HG03135 (cell line): ENCODE data around the gene GRIA4.
"Not testable (repeated sequence)": the region's sequence is repeated elsewhere in the genome, so short reads cannot be mapped to it uniquely, and the experiment has no call there.

Experiments used
- ATAC-seq: cut with Tn5 transposase; IDR thresholded peaks from one replicate; pipeline ENCODE4 v1.9.1; 2021; ENCODE audit warnings: mild to moderate bottlenecking, moderate library complexity; ENCODE audit not compliant: unreplicated experiment

GRIA4 gene

DNA sequence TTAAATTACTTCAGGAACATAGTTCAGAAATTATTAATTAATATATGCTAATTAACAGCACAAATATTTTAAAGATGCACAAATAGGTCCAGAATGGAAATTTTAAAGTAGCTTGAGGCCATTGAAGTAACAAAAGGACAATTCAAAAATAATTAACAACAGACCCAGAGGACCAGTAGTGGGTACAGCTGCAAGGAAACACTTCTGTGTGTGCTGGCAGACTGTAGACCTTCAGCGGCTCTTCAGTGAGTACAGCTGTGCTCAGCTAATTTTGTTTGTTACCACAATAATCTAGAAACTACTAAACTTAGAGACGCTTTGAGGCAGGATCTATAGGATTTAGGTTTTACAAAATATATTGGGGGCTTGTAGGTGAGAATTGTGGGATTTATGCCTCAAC, 103.8 kb downstream of the GRIA4 start:
- no peak for ATAC-seq

DNA sequence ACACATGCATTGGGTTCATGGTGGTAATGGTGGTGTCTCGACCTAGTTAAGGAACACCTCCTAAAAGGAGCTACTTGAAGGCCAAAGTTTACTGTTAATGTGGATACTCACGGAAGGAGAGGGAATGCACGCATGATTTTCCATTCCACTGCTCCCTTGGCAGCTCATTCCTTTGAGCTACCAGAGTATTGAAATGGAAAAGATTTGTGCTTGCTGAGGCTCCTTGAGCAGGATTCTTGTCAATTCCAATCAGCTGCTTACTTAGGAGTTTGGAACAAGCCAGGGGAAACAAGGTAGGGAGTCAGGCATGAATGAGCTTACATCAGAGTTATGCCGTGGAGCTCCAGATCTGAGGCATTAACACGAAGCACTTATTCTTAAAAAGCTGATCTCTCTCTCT, 108.8 kb downstream of the GRIA4 start:
- ATAC-seq: no peak

DNA sequence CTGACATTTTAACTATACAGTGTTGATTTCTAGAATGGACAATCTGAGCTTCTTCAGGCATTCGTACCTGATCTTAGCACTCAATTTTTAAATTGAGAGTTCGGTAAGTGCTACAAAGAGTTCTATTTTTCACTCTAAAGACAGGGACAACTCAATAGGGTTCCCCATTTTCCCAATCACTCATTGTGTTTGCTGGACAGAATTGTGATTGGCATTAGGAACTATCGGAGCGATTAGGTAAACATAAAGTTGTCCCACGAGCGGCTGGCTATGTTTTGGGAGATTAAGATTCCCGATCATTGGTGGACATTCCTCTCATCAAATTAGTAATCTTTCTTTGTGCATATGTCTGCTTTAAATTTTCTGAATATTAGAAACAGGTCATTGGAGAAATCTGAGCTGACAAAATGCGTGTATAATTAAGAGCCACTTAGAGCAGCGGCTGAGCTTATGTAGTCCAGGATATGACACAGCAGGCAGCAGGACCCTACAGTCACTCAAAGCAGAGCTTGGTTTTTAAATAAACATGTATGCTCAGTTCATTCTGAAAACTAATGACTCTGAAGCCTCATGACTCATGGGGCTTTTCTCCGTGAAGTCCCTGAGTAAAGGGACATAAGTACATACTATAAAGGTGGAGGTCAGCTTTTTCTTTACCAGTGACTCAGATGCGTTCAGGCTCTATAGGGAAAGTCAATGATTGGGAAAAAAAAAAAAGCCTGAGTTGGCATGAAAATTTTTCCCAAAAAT, 109.4 kb downstream of the GRIA4 start:
- ATAC-seq: peak; percentile 66

DNA sequence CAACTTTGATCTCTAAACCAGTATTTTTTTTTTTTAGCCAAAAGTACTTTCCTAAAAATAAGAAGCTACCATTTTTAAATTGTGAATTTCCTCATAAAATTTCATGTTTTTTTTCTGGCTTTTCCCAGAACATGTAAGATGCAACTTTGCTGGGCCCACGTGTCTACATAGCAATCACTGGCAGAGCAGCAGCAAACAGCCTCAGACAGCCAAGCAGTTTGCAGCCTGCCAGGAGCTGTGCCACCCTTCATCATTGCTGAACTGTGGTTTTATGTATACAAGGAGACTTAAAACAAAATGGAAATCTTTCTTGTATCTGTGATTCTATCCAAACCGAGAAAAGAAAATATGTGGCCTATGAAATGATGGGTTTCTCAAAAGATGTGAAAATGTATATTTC, 110.2 kb downstream of the GRIA4 start:
- ATAC-seq: no peak

DNA sequence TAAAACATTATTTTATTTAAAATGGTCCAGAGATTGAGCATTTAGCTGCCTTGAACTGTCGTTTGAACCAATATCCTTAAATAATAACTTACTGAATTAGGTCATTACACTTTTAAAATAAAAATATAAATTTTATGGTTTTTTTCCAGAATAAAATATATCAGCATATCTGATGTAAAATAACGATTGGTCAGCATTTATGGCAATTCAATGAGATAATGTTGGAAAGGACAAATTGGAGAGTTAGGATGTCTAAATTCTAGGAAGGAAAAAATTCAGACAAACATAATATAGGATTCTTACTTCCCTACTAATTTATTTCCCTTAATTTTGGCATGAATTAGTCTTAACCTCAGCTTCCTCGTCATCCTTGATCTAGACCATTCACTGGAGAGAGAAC, 113.4 kb downstream of the GRIA4 start:
- no peak for ATAC-seq

DNA sequence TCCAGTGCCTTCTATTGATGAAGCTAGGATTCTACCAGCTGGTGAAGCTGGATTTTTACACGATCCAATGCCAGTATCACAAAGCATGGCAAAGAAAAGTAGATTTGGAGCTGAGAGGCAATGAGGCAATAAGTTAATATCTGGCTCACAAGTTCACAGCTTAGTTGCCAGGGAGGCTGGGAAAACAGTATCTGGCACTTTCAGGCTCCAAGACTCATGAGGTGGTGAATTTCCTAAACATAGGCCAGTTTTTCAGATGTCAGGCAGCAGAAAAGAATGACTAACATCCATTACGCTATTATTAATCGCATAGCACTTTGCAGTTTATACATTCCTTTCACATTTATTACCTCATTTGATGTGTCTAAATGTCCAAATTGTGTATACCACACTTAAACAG, 122.7 kb downstream of the GRIA4 start:
- no peak for ATAC-seq

DNA sequence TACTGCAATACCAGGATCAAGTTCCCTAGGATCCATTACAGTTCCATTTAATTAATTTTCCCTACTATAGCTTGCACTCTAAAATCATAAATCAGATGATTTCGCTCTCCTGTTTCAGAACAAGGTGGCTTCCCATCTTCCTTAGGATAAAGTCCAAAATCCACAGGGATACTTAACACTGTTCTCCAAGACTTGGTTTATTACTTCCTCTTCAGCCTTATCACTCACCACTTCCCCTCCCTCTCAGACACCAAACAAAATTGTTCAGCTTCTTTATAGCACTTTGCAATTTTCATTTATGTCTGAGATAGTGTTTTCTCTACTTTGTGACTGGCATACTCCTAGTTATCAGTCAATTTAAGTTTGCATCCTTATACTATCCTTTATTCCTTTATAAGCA, 124.6 kb downstream of the GRIA4 start:
- no peak for ATAC-seq

DNA sequence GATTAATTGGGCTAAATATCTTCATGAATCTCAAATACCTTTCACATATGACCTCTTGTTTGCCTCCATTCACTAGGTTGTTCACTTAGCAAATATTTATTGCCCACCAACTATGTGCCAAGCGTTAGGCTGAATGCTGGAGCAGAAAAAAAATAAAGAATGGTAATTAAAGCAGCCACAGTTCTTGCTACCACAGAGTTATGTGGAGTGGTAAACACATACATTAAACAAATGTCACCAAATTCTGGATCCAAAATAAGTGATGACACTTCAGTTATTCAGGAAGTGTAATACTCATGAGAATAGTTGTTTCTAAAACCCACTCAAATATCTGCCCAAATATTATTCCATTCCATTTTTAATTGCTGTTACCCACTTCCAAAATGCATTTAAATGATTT, 128.4 kb downstream of the GRIA4 start:
- ATAC-seq: no peak

DNA sequence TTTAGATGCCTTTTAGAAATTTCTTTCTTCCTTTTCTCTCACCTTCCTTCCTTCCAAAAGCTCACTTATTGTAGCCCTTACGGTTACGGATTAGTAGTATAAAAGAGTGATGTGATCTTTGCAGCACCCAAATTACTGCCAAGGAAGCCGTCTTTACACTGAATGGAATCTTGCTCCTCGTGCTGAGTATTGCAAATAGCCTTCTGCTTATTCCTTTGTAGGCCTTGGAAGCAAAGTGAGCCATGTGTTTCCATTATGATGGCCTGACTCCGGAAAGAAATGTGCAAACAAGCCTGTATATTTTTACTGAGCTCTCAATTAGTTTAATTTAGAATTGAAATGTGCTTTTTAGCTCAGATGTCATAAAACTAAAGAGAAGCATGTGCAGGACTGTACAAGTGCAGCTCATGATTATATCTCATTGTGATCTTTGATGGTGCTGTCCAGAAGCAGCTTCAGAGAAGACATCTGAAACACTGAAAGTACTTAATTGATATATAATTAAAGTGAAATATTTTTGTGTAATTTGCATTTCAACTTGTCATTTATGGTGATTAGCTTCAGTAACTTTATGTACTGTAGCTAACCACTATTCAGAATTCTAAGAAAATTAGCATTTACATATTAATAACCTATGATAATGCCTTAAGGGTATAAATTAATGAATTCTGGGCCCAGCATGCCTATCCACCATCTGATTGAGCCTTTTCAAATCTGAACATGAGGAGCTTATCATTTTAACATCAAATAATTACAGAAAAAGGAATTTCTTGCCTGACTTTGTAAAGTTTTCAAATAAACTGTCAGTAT, 129.3 kb downstream of the GRIA4 start:
- ATAC-seq: no peak

DNA sequence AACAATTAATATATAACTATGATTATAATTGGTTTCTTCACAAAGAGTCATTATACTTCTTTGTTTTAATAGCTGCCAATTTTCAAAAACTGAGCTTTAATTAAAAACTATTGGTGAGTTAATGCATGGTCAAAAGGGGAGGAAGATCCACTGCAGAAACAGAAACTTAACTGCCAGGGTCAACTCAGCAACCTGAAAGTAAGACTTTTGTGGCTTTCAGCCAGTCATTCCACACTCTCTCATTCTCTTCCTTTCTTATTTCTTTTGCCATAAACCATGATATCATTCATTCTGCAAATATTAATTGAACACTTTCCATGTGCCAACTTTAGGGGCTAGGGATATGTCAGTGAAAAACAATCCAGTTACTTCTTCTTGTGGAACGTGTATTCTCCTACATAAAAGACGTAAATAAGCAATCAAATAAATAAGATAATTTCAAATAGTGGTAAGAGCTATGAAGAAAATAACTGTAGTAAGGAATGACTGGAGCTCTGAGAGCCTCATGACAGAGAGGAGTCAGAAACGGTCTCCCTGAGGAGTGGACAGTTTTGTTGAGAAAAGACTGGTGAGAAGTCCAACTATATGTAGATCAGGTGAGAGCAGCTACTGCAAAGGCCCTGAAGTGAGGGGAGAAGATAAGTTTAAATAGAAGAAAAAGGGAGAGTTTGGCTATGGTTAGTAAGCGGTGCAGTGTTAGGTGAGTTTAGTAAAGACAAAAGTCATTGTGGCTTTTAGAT, 130.5 kb downstream of the GRIA4 start:
- ATAC-seq: peak; percentile 97

DNA sequence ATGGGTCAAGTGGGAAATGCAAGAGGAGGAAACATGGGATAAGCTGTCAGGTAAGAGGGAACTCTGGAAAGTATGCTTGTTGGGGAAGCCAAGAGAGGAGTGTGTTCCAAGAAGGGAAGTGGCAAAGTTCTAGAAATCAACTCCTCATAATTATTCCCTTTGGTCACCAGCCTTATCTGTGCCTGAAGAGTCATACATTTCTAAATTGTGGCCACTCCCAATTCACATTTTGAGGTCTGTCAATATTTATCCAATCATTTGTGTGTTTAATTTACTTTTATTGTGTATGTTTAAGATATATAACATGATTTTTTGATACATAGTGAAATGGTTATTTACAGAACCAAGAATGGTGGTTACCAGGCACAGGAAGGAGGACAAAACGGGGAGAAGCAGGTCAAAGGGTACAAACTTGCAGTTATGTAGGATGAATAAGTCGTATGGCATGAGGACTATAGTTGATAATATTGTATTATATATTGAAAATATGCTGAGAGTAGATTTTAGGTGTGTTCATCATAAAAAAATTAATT, 131.7 kb downstream of the GRIA4 start:
- no peak for ATAC-seq

DNA sequence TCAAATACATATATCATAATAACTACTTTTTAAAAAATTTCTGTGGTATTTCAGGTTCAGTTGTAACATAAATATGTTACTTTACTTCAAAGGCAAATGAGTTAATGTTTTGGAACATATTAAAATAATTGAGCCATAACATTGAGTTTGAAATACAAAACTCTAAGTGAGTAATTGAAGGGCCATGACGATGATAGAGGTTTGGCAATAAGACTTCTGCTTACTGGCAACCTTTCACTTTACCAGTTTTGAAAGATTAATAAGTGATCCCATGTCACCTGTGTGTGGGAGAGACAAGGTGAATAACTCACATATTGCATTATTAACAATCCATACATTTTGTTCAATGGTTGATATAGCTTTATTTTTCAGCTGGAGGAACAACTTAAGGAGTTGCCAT, 144.4 kb downstream of the GRIA4 start:
- no peak for ATAC-seq

DNA sequence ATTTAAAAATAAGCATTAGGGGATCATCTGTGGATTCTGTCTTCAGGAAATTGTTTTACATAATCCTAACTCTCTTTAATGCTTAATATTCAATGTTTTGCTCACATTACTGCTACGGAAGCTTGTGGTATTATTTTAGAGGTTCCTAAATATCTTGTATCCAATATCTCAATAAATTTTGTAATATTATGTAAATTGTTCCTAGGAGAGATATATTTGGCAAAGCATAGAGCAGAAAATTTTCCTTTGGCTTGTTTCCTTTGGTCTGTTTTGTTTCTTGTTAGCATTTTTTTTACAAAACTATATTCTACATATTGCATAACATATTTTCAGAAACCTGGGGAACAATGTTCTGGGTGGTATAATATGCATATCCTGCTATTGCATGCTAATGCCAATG, 144.8 kb downstream of the GRIA4 start:
- ATAC-seq: no peak

DNA sequence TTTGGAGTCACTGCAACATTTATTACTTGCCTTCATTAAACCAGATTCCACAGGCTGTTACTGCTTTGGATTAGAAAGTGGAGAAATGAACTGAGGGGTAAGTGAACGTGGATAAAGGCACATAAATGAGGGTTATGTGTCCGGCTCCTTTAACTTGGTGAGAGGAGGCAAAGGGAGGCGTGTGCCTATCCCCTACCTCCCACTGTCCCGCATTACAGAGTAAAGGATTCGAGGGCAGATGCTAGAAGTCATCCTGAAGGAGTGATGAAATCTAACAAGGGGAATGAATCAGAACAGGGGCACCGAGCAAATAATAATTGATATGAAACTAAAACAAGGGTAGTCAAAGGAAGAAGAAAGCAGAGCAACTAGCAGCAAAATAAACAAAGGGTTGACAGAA, 147.2 kb downstream of the GRIA4 start:
- no peak for ATAC-seq

DNA sequence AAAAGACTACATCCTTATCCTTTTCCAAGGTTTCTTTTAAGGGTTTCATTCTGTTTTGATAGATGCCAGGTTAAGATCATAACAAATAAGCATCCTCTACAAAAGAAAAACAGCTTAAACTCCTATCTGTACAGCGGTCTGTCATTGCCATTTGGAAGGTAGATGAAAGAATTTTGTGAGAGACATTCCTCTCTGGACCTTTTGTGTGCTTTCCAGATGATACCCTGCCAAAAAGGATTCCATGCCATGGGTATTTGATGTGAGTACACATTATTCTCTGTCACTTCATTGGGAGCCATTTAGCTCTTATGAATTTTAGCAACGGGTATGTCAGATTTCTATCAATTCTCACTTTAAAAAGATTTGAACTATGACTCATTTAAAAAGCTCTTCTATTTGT, 153.7 kb downstream of the GRIA4 start:
- ATAC-seq: no peak

DNA sequence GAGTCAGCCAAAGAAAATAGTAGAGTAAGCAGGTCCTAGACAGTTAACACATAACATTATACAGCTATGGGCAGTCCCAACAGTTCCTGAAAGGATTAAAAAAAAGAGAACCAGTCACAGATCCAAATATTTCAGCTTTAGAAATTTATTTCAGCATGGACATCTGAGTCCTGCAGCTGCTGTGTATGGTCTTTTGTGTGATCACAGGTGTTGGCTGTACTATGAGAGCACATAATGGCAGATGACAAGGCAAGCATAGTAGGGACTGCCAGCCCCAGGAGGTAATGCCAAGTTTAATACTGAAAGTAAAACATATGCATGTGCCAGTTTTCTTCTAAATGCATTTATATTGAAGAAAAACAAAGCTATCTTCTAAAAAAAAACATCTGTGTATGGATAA, 158.1 kb downstream of the GRIA4 start:
- no peak for ATAC-seq

DNA sequence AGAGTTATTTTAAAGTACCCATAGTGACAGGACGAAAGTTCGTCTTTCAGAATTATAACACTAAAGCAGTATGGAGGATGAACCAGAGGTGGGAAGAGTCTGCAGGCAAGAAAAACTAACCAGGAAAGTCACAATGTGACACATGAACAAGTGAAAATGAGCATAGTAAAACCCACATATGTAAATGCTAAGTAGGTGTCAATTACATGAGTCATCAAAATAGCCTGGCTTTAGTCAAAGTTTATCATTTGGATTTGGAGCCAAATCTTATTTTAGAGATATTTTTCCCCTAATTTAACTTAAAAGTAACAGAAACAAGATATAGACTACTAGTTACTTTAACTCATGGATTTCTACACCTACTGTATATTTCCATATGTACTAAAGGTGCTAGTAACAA, 159.8 kb downstream of the GRIA4 start:
- no peak for ATAC-seq

DNA sequence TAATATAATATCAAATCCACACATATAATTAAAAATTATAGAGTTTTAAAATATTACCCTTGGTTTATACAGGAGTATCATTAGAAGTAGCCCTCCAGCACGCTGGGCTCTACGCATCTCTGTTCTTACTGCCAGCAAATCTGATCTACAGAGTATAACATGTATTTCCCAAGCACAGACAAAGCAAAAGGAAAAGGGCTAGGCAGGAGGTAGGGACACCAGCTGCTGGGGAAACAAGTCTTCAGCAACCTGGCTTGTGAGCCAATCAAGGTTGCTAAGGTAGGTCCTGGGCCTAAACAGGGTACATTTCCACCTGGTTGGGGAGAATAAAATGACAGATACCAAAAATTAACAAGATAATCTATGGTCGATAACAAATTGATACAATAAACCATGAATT, 163.6 kb downstream of the GRIA4 start:
- not testable (repeated sequence) for ATAC-seq

DNA sequence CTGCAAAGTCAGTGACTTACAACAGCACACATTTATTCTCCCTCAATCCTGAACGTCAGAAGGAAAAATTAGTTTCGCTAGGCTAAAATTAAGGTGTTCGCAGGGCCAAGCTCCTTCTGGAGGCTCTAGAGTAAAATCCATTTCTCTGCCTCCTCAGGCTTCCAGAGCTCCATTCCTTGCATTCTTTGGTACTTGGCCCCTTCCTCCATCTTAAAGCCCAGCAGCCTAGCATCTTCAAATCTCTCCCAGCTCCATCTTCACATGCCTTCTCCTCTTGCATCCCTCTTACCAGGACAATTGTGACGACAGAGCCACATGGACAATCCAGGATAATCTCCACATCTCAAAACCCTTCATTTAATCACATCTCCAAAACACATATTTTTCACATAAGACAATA, 165.0 kb downstream of the GRIA4 start:
- ATAC-seq: no peak

DNA sequence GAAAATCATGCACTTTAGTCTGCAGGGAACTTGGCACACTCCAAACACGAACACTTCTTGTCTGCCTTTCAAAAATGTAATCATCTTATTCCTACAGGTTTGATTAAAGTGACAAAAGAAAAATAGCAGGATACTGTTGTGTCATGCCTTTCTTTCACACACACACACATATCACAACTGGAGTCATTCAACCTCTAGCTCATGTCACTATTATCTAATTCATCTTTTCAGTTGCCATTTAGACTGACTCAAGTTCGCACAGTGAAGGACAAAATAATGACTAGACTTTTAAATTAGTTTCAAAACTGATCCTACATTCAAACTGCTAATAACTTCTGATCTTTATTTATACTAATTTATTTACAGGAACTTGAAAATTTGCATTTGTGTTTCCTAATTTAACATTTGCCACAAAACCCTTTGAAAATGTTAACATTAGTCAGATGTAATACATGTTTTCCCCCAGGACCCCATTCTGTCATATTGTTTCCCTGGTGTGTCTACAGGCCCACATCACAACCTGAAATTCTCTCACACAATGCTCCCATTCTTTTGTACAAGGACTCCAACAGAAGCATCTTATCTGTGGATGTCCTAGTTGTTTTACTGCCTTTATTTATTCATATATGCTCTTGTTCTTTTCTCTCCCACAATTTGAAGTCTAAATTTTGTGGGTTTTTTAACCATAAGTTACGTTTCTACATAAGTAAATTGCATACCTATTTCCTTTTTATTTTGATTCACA, 171.1 kb downstream of the GRIA4 start:
- no peak for ATAC-seq

DNA sequence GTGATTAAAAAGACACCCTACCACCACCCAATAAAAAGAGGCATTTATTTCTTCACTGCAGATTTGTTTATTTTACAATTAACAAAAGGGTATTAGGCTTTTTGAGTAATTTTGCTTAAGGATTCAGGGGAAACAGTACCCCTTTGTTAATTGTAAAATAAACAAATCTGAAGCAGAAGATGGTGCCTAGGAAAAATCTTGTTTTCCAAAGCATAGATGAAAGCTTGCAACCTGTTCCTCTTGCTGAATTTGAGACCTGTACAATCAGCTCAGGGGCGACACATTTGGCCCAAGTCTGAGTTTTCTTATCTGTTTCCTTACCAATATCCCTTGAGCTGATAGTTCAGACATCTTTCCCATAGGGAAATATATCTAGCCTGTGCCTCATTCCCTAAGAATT, 171.9 kb downstream of the GRIA4 start:
- ATAC-seq: no peak
